ENCODE data around the gene PRUNE2. TPM values are rescaled to one million over a fixed set of nuclear protein-coding genes. Genes with fewer than 3 reads are reported as not detected.

PRUNE2 gene
- total RNA-seq, 2 experiments from 2014 or later: 0.38 to 0.44 TPM

DNA sequence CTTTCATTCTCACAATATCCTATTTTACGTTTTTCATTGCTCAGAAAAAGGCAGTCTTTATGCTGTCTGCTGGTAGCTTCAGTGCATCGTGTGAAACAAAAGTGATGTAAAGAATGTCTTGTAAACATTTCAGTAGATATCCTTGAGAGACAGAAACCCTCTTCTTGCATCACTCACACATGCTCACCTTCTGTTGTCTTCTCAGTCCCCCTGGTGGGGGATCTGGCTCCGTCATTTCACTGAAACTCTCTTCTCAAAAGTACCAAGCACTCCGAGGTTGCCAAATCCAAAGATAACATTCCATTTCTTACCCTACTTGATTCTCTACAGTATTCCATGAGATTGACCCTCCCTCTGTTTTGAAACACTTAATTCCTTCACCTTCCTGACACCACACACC lies 187.7 kb downstream of the PRUNE2 start:
- intact Hi-C loops (cut with micrococcal nuclease; ENCODE audit: unreplicated experiment): no loop called here
- POLR2A ChIA-PET: interaction anchor here (0.7 to 1.1 kb wide), 2 partner anchors 8 to 334 kb away, joined by 3 read pairs; no protein-coding TSS in a partner anchor
- no peaks in the 10 kb centered on the region for H4K20me1 ChIP-seq (ENCODE audit: insufficient read depth, low read length)
- TF ChIP-seq EZH2phosphoT487 (IDR thresholded peaks at IDR 0.05; ENCODE audit: borderline replicate concordance, low read depth, low read length): no peak
- TF ChIP-seq, protein P1, sequence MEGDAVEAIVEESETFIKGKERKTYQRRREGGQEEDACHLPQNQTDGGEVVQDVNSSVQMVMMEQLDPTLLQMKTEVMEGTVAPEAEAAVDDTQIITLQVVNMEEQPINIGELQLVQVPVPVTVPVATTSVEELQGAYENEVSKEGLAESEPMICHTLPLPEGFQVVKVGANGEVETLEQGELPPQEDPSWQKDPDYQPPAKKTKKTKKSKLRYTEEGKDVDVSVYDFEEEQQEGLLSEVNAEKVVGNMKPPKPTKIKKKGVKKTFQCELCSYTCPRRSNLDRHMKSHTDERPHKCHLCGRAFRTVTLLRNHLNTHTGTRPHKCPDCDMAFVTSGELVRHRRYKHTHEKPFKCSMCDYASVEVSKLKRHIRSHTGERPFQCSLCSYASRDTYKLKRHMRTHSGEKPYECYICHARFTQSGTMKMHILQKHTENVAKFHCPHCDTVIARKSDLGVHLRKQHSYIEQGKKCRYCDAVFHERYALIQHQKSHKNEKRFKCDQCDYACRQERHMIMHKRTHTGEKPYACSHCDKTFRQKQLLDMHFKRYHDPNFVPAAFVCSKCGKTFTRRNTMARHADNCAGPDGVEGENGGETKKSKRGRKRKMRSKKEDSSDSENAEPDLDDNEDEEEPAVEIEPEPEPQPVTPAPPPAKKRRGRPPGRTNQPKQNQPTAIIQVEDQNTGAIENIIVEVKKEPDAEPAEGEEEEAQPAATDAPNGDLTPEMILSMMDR (conservative IDR thresholded peaks at IDR 0.05; ENCODE audit: low read length): no peak
- H3K4me1 ChIP-seq (ENCODE audit: insufficient read depth, low read length, poor library complexity, severe bottlenecking): no peaks in the 10 kb centered on the region
- no peaks in the 10 kb centered on the region for H3K9me3 ChIP-seq (ENCODE audit: low read length)
- CTCF ChIA-PET (ENCODE audit: unreplicated experiment): no interaction called here
- H2AFZ ChIP-seq (ENCODE audit: low read length): no peak overlapping the region
- no peaks in the 10 kb centered on the region for H3K36me3 ChIP-seq (ENCODE audit: insufficient read depth, low read length)
- H3K4me3 ChIP-seq (ENCODE audit: low read depth, low read length, poor library complexity, severe bottlenecking): no peak overlapping the region
- no peaks in the 10 kb centered on the region for H3K9me2 ChIP-seq (ENCODE audit: insufficient read depth, low read length)
- no peak overlapping the region for H3K4me2 ChIP-seq (ENCODE audit: low read length)
- no peaks in the 10 kb centered on the region for H3K79me2 ChIP-seq (ENCODE audit: insufficient read depth, low read depth, low read length)
- no TSS peak for BruUV-seq (replicated peaks)
- no peak for DNase-seq (ENCODE audit: low spot score)
- H3K27ac ChIP-seq (ENCODE audit: low read depth, low read length, poor library complexity, severe bottlenecking): no peak overlapping the region

DNA sequence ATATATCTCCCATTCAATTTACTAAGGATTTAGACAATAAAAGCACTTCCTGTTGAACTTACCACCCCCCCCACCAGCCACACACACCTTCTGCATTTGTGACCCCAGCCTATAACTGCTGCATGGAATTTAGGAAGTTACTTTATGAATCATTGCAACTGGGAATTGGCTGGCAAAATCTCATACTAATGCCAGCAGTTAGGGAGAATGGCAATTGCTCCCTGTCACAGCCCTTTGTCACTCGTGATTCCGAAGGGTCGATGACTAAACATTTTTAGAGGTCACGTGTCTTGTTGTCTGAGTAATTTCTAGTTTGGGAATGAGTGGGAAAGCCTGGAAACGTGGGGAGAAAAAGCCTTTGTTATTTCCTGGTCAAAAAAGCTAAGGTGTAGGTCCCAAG lies 188.3 kb downstream of the PRUNE2 start:
- H3K27ac ChIP-seq (ENCODE audit: low read depth, low read length, poor library complexity, severe bottlenecking): no peak overlapping the region
- no peaks in the 10 kb centered on the region for H3K9me2 ChIP-seq (ENCODE audit: insufficient read depth, low read length)
- no peaks in the 10 kb centered on the region for H4K20me1 ChIP-seq (ENCODE audit: insufficient read depth, low read length)
- no TSS peak for BruUV-seq (replicated peaks)
- TF ChIP-seq, protein P1 (conservative IDR thresholded peaks at IDR 0.05; ENCODE audit: low read length): no peak
- no peak for TF ChIP-seq EZH2phosphoT487 (IDR thresholded peaks at IDR 0.05; ENCODE audit: borderline replicate concordance, low read depth, low read length)
- no peak for DNase-seq (ENCODE audit: low spot score)
- CTCF ChIA-PET (ENCODE audit: unreplicated experiment): no interaction called here
- POLR2A ChIA-PET: interaction anchor here (0.6 to 1.1 kb wide), 2 partner anchors 8 to 1305 kb away, joined by 3 read pairs; no protein-coding TSS in a partner anchor
- no peak overlapping the region for H2AFZ ChIP-seq (ENCODE audit: low read length)
- no peaks in the 10 kb centered on the region for H3K4me1 ChIP-seq (ENCODE audit: insufficient read depth, low read length, poor library complexity, severe bottlenecking)
- H3K36me3 ChIP-seq (ENCODE audit: insufficient read depth, low read length): no peaks in the 10 kb centered on the region
- H3K9me3 ChIP-seq (ENCODE audit: low read length): no peaks in the 10 kb centered on the region
- intact Hi-C loops (cut with micrococcal nuclease; ENCODE audit: unreplicated experiment): no loop called here
- no peaks in the 10 kb centered on the region for H3K79me2 ChIP-seq (ENCODE audit: insufficient read depth, low read depth, low read length)
- no peak overlapping the region for H3K4me3 ChIP-seq (ENCODE audit: low read depth, low read length, poor library complexity, severe bottlenecking)
- H3K4me2 ChIP-seq (ENCODE audit: low read length): no peak overlapping the region

DNA sequence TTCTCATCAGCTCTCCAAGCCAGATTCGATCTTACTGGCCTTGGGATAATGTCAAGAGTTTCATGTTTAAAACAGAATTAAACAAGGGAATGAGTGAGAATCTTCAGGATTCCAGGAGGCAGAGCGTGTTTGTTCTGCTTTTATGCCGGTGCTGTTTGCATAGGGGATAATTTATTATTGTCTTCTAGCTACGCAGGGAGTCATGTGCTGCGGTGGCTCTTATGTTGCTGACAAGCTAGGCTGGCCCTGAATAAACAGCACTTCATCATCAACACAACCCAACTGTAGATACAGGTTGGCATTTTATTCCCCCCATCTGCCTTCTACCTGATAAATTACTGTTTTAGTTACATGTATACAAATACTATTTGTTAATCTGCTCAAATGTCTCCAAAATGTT lies 188.7 kb downstream of the PRUNE2 start:
- no peak overlapping the region for H2AFZ ChIP-seq (ENCODE audit: low read length)
- CTCF ChIA-PET (ENCODE audit: unreplicated experiment): no interaction called here

More for the DNA sequence above, 188.7 kb downstream of the PRUNE2 start:
- no peaks in the 10 kb centered on the region for H4K20me1 ChIP-seq (ENCODE audit: insufficient read depth, low read length)
- H3K27ac ChIP-seq (ENCODE audit: low read depth, low read length, poor library complexity, severe bottlenecking): no peak overlapping the region
- TF ChIP-seq, protein P1 (conservative IDR thresholded peaks at IDR 0.05; ENCODE audit: low read length): no peak
- TF ChIP-seq EZH2phosphoT487 (IDR thresholded peaks at IDR 0.05; ENCODE audit: borderline replicate concordance, low read depth, low read length): no peak
- H3K79me2 ChIP-seq (ENCODE audit: insufficient read depth, low read depth, low read length): no peaks in the 10 kb centered on the region
- no peak for DNase-seq (ENCODE audit: low spot score)
- H3K9me2 ChIP-seq (ENCODE audit: insufficient read depth, low read length): no peaks in the 10 kb centered on the region
- no peaks in the 10 kb centered on the region for H3K4me1 ChIP-seq (ENCODE audit: insufficient read depth, low read length, poor library complexity, severe bottlenecking)
- POLR2A ChIA-PET: interaction anchor here (0.6 kb wide), 1 partner anchor 1304 kb away, joined by 3 read pairs; no protein-coding TSS in a partner anchor
- BruUV-seq (replicated peaks): no TSS peak
- H3K36me3 ChIP-seq (ENCODE audit: insufficient read depth, low read length): no peaks in the 10 kb centered on the region
- H3K4me3 ChIP-seq (ENCODE audit: low read depth, low read length, poor library complexity, severe bottlenecking): no peak overlapping the region
- no peaks in the 10 kb centered on the region for H3K9me3 ChIP-seq (ENCODE audit: low read length)
- no peak overlapping the region for H3K4me2 ChIP-seq (ENCODE audit: low read length)
- intact Hi-C loops (cut with micrococcal nuclease; ENCODE audit: unreplicated experiment): no loop called here

Data from OCI-LY7 (cell line).